Muscle layer of duodenum (tissue), 2 donors: ENCODE measurements around the gene CCDC197.

Source experiments
- H3K27ac ChIP-seq: one replicate; pipeline ENCODE4 v1.7.0; 2013; ENCODE audit warnings: mild to moderate bottlenecking, low read length
- H3K27me3 ChIP-seq: one replicate; pipeline ENCODE4 v1.7.0; 2013; ENCODE audit warnings: low read depth, mild to moderate bottlenecking, control low read depth, low read length
- H3K36me3 ChIP-seq, 2 donors: one replicate each; pipeline ENCODE4 v1.7.0; 2013; ENCODE audit warnings: low read length in 2 of 2, control low read depth in 1 of 2, mild to moderate bottlenecking in 1 of 2; ENCODE audit not compliant: insufficient read depth in 2 of 2, control insufficient read depth in 1 of 2
- H3K4me1 ChIP-seq, 2 donors: one replicate each; pipeline ENCODE4 v1.7.0; 2013; ENCODE audit warnings: low read length in 2 of 2, mild to moderate bottlenecking in 2 of 2, control low read depth in 1 of 2, moderate library complexity in 1 of 2; ENCODE audit not compliant: insufficient read depth in 2 of 2, control insufficient read depth in 1 of 2
- H3K4me3 ChIP-seq, 2 donors: one replicate each; pipeline ENCODE4 v1.7.0; 2013; ENCODE audit warnings: low read length in 2 of 2, low read depth in 1 of 2, mild to moderate bottlenecking in 1 of 2
- H3K9me3 ChIP-seq, 2 donors: one replicate each; pipeline ENCODE4 v1.7.0; 2013; ENCODE audit warnings: low read length in 2 of 2, control low read depth in 1 of 2, mild to moderate bottlenecking in 1 of 2; ENCODE audit not compliant: control insufficient read depth in 1 of 2
- donor health status: healthy.

CCDC197 gene

DNA sequence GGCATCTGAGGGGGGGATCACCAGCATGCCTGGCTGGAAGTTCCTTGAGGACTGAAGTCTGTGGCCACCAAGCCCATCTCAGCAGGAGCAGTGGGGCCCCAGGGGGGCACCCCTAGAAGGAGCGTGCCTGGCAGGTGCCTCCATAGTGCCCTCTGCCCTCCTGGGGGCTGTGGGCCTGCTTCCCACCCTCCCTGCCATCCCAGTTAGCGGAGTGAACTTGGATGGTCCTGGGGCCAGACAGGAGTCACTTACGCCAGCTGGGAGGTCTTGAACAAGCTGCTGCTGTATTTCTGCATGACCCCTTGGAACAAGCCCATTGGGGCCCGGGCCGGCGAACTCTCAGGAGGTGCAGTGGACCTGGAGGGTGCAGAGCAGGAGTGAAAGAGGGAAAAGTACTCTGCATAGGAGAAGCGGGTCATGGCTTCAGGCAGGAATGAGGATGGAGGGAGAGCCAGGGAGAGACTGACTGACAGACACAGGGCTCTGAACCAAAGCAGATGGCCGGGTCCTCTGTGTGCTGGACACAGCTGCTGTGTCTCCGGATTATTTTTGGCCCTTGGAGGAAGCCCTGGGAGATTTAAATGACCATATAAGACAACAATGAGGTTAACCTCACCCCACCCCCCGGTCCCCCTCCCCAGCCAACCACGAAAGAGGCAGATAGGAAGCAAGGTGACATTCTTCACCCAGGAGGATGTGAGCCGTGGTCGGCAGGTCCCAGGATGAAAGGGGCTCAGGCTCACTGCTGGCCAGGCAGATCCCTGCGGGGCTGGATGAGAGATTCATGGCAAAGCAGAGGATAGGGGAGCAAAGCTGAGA, 40.4 kb upstream of the CCDC197 start:
- Histone ChIP-seq H3K4me1 (peaks cover 15 to 74% of the 10 kb centered on the region in 2 donors), H3K4me3 (peak overlapping the region in 1 of 2 donors; percentile 3)

DNA sequence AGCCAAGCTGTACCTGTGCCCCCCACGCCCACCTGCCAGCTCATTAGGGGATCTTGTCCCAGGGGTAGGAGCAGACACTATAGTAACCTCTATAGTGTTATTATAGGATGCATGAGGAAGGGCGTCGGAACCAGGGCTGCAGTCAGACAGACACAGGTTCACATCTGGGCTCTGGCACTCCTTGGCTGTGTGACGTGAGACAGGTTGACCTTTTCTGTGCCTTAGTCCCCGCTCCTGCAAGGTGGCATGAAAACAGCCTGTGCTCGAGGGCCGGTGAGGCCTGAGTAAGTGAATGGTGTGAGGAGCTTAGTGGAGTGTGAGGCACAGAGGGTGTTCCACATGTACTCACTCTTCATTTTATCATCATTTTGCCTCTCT, 39.8 kb upstream of the CCDC197 start:
- H3K36me3 ChIP-seq: peaks cover 0 to 7% of the 10 kb centered on the region in 2 donors
- H3K27ac ChIP-seq: peak overlapping the region; percentile 1
- no peaks in the 10 kb centered on the region for H3K27me3 ChIP-seq
- no peaks in the 10 kb centered on the region for H3K9me3 ChIP-seq
- peak overlapping the region in 1 of 2 donors; percentile 3 for H3K4me3 ChIP-seq
- H3K4me1 ChIP-seq: peaks cover 15 to 69% of the 10 kb centered on the region in 2 donors

More for the DNA sequence above, 40.4 kb upstream of the CCDC197 start:
- Histone ChIP-seq H3K27ac (peak overlapping the region; percentile 52), H3K36me3 (peaks cover 0 to 7% of the 10 kb centered on the region in 2 donors), H3K9me3 (no peaks in the 10 kb centered on the region), H3K27me3 (no peaks in the 10 kb centered on the region)

DNA sequence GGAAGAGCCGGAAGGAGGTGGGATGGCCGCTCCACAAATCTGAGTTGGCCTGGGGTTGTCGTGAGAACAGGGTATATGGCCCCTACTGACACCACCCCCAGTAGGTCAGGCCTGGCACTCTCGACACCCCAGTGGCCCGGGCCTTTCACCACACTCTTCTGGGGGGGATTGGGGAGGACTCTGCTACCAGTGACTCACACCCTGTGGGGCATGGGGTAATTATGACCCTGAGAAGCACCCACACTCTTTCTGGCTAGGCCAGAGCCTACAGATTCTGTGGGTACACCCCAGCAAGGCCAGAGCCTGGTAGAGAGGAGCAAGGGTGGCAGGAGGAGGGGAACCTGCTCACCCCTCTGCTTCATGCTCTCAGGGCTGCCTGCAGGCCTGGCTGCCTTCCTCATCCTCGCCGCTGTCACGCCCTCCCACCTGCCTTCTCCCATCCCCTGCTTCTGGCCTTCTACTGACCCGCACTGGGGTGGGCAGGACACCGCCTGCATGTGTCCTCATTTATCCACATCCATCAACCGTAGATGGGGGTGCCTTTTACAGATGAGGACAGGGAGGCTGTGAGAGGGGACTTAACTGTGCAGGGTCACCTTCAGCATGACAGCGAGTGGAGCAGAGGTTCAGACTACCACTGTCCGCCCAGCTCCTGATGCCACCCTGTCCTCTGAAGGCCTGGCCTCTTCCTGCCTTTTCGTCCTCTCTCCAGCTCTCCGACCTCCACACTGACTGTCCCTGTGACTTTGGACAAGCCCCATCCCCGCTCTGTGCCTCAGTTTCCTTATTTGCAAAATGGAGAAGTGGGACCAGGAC, 39.1 kb upstream of the CCDC197 start:
- no peak overlapping the region for H3K4me3 ChIP-seq
- H3K27me3 ChIP-seq: no peaks in the 10 kb centered on the region
- no peaks in the 10 kb centered on the region for H3K9me3 ChIP-seq
- peak overlapping the region; percentile 56 for H3K27ac ChIP-seq
- H3K4me1 ChIP-seq: peaks cover 15 to 62% of the 10 kb centered on the region in 2 donors
- peaks cover 0 to 7% of the 10 kb centered on the region in 2 donors for H3K36me3 ChIP-seq

DNA sequence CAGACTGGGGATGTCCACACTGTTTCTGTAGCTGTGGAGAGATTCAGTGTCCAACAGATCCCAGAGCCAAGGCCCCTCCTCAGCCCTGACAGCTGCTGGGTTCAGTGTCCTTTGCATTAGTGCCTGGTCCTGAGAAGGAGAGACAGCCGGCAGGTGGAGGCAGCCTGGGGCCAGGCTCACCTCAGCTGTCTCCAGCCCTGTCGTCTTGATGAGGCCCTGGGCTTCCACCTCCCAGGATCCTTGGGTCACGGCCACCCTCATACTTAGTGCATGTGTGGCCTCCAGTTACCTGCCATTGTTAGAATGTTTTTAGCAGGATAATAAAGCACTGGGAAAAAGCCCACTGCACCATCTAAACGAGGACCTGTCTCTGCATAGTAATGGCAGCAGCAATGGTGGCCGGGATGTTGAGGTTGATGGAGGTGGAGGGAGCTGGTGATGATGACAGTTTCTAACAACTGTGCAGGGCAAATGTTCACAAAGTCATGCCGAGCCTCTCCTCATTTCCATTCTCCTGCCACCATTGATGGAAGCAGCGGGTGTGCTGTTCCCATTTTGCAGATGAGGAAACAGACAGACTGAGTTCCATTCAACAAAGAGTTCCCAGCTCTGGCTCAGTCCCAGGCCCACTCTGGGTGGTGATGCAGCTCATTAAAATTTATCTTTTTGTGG, 38.4 kb upstream of the CCDC197 start:
- H3K4me3 ChIP-seq: no peak overlapping the region
- no peaks in the 10 kb centered on the region for H3K27me3 ChIP-seq
- peaks cover 0 to 7% of the 10 kb centered on the region in 2 donors for H3K36me3 ChIP-seq
- H3K27ac ChIP-seq: peak overlapping the region; percentile 56
- H3K9me3 ChIP-seq: no peaks in the 10 kb centered on the region
- peaks cover 15 to 56% of the 10 kb centered on the region in 2 donors for H3K4me1 ChIP-seq

DNA sequence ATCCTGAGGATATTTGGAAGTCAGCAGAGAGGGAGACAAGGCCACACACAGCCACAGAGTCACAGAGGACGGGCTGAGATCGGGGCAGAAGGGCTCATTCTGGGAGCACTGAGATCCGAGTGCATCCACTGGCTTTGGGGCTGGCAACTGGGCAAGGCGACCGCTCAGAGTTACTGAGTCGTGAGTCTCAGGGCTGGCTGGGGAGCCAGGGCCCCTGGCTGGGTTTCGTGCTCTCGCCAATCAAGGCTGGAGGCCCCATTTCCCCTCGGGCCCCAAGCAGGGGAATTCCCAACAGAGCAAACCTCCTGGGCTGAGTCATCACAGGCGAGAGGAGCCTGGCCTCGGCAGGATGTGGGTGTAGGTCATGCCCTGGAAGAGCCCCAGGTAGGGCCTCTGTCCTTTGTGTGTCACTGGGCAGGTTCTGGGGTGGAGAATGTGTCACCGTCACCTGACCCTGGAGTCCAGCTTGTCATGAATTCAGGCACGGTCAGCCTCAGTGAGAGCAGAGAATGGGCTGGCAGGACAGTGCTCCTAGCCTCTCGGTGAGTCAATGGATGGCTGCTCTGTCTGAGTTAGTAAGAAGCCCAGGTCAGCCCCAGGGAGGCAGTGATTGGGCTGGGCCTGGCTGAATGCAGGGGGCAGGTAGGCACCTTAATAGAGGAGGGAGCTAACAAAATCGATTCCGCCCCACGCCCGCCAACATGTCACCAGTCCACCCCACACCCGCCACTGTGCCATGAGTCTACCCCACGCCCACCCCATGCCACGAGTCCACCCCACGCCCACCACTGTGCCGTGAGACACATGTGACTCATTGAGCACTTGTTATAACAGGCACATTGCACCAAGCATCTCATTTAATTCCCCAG, 37.6 kb upstream of the CCDC197 start:
- Histone ChIP-seq H3K27me3 (no peaks in the 10 kb centered on the region), H3K4me1 (peaks cover 15 to 49% of the 10 kb centered on the region in 2 donors), H3K9me3 (no peaks in the 10 kb centered on the region), H3K27ac (peak overlapping the region; percentile 56), H3K4me3 (no peak overlapping the region), H3K36me3 (peaks cover 0 to 7% of the 10 kb centered on the region in 2 donors)

DNA sequence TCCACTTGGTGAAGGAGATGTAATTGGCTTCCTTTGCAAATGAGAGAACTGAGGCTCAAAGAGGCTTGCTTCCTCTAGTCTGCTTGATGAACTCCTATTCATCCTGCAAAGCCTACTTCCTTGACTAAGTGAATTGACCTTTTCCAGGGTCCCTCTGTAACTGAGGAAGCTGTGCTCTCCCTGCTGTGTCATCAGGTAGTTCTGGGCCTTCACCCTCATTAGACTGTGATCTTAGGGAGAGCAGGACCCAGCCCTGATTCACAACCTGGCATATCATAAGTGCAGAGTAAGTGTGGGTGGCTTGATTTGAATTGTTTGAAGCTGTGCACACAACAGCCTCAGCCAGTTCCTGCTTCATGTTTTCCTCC, 37.0 kb upstream of the CCDC197 start:
- Histone ChIP-seq H3K4me1 (peaks cover 15 to 45% of the 10 kb centered on the region in 2 donors), H3K36me3 (peaks cover 0 to 7% of the 10 kb centered on the region in 2 donors), H3K27me3 (no peaks in the 10 kb centered on the region), H3K9me3 (no peaks in the 10 kb centered on the region), H3K4me3 (no peak overlapping the region), H3K27ac (peak overlapping the region; percentile 56)

DNA sequence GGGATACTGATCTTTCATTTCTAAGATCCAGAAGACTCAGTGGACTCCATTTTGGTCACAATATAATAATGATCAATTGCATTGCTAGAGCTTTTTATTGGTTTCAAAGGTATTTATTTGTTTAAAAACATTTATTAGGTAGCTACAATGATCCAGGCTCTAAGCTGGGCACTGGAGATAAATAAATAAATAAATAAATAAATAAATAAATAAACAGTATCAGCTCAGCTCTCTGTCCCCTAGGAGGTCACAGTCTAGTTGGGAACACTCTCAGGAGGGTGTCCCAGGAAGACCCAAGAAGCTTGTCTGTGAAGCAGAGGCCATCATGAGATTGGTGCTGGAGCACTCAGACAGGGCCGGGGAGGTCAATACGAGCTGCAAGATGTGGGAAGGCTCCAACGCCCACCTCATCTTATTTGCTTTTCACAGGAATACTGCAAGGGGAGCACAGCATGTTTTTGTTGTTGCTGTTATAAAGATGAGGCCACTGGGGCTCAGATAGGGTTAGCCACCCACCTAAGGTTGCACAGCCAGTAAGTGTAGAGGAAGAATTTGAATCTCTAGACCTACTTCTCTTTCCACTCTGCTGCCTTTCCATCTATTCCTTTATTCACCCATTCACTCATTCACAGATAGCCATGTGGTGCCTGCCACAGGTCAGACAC, 36.2 kb upstream of the CCDC197 start:
- Histone ChIP-seq H3K36me3 (peaks cover 0 to 7% of the 10 kb centered on the region in 2 donors), H3K4me1 (peaks cover 15 to 39% of the 10 kb centered on the region in 2 donors), H3K9me3 (no peaks in the 10 kb centered on the region), H3K4me3 (no peak overlapping the region), H3K27me3 (no peaks in the 10 kb centered on the region), H3K27ac (peak overlapping the region; percentile 42)

DNA sequence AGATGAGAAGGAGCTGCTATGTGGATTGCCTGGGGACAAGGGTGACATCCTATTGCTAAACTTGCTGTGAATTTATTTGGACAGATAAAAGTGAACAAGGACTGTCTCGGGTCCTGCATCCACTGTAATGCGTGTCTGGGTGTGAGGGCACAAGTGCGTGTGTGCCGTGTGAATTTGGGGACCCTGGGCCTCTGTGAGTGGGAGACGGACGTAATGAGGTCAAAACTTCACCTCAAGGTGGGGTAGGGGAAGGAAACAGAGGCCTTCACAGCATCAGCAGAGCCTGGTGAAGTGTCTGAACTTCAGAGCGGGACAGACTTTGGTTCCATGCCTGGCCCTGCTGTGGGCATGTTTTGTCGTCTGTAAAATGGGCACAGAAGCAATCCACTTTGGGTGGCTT, 35.5 kb upstream of the CCDC197 start:
- H3K4me3 ChIP-seq: no peak overlapping the region
- no peaks in the 10 kb centered on the region for H3K27me3 ChIP-seq
- peaks cover 15 to 36% of the 10 kb centered on the region in 2 donors for H3K4me1 ChIP-seq
- H3K36me3 ChIP-seq: peaks cover 0 to 7% of the 10 kb centered on the region in 2 donors
- H3K9me3 ChIP-seq: no peaks in the 10 kb centered on the region
- H3K27ac ChIP-seq: peak overlapping the region; percentile 42

DNA sequence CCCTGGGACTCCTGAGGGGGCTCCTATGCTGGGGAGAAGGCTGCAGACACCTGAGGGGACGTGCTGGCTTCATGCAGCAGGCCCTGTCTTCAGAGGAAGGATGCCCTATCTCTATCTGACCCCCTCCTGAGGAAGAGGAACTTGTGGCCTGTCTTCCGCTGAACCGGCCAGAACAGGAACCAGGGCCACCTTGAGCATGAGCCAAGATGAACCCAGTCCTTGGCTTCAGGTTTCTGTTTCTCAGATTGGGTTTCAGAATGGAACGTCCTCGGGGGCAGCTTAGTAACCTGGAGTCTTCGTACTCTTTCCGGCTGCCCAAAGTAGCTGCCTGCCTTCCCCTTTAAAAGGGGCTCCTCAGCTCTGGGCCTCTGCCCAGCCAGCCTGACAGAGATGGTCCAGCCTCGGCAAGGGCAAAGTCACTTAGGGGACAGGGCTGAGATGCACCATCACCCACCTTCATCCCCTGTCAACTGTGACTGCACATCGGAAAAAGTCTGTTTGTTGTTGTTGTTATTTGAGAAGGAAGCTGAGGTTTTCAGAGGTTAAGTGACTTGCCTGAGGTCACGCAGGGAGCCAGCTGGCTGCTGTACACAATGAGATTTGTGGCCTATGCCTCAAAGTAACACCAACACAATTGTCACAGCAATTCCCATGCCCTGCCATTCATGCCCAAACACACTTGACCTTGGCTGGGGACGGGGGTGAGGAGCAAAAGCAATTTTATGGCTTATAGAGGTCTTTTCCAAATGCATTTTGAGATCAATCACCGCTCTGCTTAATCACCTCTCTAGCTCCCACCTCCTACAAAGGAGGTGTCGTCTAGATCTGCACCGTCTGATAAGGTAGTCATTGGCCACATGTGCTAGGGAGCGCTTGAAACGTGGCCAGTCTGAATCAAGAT, 34.1 kb upstream of the CCDC197 start:
- peak overlapping the region; percentile 24 for H3K27ac ChIP-seq
- no peaks in the 10 kb centered on the region for H3K9me3 ChIP-seq
- no peak overlapping the region for H3K4me3 ChIP-seq
- peaks cover 10 to 33% of the 10 kb centered on the region in 2 donors for H3K4me1 ChIP-seq
- peaks cover 0 to 7% of the 10 kb centered on the region in 2 donors for H3K36me3 ChIP-seq
- H3K27me3 ChIP-seq: no peaks in the 10 kb centered on the region
